IPS DF 4.7 (cell line): ENCODE data around the gene NHERF1.

Source experiments
- DNase-seq: peaks from one replicate; pipeline ENCODE4 v3.0.0-alpha.2; 2013; ENCODE audit warnings: low spot score; ENCODE audit errors: extremely low read depth

NHERF1 gene

DNA sequence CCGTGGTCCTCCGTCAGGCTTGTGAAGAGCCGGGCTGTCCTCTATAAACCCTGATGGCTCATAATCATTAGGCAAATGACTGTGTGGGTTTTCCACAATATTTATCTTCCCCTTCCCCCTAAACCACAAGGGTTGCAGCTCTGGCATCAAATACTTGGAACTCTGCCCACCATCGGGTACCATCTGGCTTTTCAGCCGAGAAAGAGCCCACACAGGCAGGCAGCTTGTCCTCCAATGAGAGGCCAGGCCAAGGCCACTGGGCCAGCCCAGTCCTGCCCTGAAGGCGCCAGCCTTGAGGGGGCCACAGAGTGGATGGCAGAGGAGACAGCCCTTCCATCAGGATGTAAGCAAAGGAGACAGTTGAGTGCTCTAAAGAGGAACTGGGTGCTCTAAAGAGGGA lies 59.5 kb downstream of the NHERF1 start:
- DNase-seq = no peak

- no peak for DNase-seq
Measured at GRCh38 chr17:74808714-74809430, 60.4 kb downstream of the NHERF1 start.

GRCh38 chr17:74810699-74811485 lies 62.5 kb downstream of the NHERF1 start:
- no peak for DNase-seq

DNA sequence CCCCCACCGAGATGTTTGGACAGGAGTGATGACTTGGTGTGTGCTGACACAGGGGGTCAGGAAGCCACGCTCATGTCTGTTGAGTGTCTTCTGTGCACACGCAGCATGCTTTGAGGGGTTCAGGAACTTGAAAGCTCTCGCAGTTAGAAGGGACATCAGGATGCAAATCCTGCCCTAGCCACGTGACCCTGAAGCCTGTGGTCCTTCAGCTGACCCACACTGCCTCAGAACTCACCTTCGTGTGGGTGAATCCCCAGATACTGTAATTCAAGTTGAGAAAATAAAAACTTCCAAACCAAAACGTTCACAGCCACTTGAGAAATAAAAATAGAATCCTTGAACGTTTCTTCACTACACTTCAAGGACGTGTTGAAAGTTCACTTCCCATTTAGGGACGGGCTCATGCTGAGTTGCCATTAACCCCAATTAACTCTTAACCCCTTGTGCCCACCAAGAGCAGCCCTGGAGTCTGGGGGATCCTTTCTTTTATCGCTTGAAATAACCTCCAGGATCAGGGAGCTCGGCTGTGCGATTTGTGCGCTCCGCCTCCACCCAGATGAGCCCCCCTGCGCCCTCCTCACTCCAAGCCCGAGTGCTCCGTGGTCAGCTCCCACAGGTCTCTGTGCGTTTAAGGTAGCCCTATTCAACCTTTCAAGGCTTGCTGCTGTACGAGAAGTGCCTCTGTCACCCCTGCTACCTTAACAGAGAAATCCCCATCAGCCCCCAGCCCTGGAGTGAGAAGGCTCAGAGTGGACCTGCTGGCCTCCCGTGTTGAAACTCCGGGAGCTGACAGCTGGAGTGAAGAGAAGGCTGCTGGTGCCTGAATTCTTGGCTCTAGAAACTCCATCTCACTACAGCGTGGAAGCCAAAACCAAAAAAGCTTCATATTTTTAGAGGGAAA lies 63.9 kb downstream of the NHERF1 start:
- DNase-seq = no peak

DNA sequence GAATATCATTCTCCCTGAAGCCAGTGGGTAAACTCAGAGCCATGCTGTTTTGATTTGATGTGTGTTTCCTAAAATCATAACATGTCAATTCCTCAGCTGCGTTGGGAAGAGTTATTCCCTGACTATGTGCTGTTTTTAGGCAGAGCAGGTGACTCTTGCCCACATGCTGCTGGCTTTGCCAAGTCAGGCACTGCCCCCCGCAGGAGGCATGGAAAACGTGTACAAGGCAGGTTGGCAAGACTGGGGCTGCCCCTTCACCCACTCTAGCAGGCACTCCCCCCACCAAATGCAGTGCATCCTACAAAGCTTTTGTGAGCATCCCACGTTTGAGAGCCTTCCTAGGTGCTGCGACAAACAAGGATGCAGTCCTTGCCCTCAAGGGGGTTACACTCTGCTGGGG lies 66.0 kb downstream of the NHERF1 start:
- no peak for DNase-seq

DNA sequence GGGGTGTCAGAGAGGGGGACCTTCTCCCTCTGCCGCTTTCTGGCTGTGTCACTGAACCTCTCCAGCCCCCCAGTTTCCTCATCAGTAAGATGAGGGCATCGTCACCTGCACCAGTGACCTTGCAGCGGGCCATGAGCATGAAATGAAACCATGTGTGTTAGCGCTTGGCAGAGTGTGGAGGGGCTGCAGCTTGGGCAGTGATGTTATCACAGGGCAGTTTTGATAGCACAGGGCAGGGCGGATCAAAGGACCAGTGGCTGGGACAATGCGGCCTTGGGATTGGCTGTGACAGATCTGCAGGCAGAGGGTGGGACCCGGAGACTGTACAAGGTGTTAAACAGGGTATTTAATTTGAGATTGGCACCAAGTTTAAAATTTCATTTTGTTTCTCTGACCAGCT lies 66.6 kb downstream of the NHERF1 start:
- DNase-seq = no peak

- no peak for DNase-seq
Measured at GRCh38 chr17:74815550-74816370, 67.3 kb downstream of the NHERF1 start.

DNA sequence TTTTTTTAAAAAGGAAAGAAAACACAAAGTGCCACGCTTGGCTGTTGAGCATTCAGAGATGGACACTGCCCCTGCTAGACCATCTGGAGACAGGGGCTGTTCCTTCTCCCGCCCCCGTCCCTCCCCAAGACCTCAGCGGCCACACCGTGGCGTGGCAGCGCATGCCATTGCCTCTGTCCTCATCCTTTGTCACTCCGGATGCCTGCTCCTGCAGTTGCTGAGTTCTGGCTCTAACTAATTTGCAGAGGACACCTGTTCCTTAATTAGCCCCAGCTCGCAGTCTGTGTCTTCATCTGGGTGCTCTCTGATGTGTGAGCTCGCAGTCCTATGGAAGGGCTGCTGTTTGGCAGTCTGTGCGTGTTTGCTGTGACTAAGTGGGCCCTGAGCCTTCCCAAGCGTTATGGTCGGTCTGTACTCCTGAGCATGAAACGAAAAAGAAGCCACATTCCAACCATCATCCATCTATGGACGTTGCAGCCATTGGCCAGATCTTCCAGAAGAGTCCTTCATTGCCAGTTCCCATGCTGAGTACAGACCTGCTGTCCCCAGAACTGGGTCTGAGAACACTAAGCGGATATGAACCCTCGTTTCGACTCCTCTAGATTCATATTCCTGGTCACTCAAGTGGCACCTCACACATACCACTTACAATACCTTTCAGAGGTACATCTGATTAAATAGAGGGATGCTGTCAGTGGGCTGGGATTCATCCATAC lies 68.6 kb downstream of the NHERF1 start:
- DNase-seq = no peak

DNA sequence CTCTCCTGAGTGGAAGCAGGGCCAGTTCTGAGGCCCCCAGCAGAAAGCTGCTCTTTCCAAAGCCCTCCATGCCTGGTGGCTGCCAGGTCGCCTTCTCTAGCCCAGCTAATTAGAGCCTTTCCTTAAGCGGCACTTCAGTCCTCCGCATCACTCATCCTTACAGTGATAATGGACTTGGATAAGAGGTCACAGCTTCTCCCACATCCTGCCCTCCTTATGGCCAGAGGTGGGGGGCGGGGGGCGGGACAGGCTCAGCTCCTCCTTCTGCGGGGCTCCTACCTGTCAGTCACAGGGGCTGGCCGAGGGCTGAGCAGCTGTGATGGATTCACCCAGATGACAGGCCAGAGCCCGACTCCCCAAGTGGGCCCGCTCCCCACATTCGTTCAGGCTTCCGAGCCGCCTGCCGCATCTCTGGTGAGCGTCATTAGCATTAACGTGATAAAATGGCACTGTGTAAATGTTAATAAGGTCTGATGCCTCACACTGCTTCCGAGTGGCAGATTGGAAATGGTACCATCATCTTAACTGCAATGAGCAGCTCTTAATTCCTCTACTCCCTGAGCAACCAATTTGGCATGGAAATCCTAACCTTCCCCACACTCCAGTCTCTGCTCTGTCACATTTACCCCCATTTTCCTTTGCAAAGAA lies 70.0 kb downstream of the NHERF1 start:
- DNase-seq = no peak
